Mesenchymal stem cell (in vitro differentiated cells and primary cell): ENCODE data around the gene CATSPERE.

Experiments
- DNase-seq: peaks from one replicate; pipeline ENCODE4 v3.0.0-alpha.2; 2013
- H2AFZ ChIP-seq: one replicate; pipeline ENCODE4 v1.6.1; 2013; ENCODE audit warnings: low read depth, mild to moderate bottlenecking, control low read depth, inconsistent platforms, low read length, moderate library complexity
- H2AK5ac ChIP-seq: 2 replicates; pipeline ENCODE4 v1.6.1; 2013; ENCODE audit warnings: low read length, moderate library complexity, mild to moderate bottlenecking, inconsistent platforms; ENCODE audit not compliant: severe bottlenecking
- H2BK120ac ChIP-seq: one replicate; pipeline ENCODE4 v1.6.1; 2013; ENCODE audit warnings: low read depth, mild to moderate bottlenecking, inconsistent platforms, low read length, moderate library complexity
- H2BK12ac ChIP-seq, 2 experiments: one replicate each; pipeline ENCODE4 v1.6.1; 2013; ENCODE audit warnings: inconsistent platforms in 2 of 2, low read length in 2 of 2, mild to moderate bottlenecking in 2 of 2, moderate library complexity in 2 of 2, control low read depth in 1 of 2
- H2BK15ac ChIP-seq: one replicate; pipeline ENCODE4 v1.6.1; 2013; ENCODE audit warnings: mild to moderate bottlenecking, low read depth, inconsistent platforms; ENCODE audit not compliant: poor library complexity, severe bottlenecking
- H2BK5ac ChIP-seq: 2 replicates; pipeline ENCODE4 v1.6.1; 2013; ENCODE audit warnings: low read depth, mild to moderate bottlenecking, low read length, control low read depth, inconsistent platforms; ENCODE audit not compliant: poor library complexity, severe bottlenecking
- H3K14ac ChIP-seq, 2 experiments: one replicate each; pipeline ENCODE4 v1.6.1; 2013; ENCODE audit warnings: inconsistent platforms in 2 of 2, low read length in 2 of 2, control low read depth in 1 of 2, mild to moderate bottlenecking in 1 of 2, moderate library complexity in 1 of 2
- H3K18ac ChIP-seq, 2 experiments: one replicate each; pipeline ENCODE4 v1.6.1; 2013; ENCODE audit warnings: inconsistent platforms in 2 of 2, low read length in 2 of 2, control low read depth in 1 of 2, low read depth in 1 of 2, mild to moderate bottlenecking in 1 of 2
- H3K23ac ChIP-seq, 2 experiments: one replicate each; pipeline ENCODE4 v1.6.1; 2013; ENCODE audit warnings: inconsistent platforms in 2 of 2, low read length in 2 of 2, mild to moderate bottlenecking in 2 of 2, moderate library complexity in 2 of 2, control low read depth in 1 of 2
- H3K27ac ChIP-seq: 2 replicates; pipeline ENCODE4 v1.5.1; 2013; ENCODE audit warnings: mild to moderate bottlenecking, moderate library complexity, low read length, control low read depth, inconsistent platforms; ENCODE audit not compliant: poor library complexity, severe bottlenecking
- H3K27me3 ChIP-seq, 2 experiments: 2 replicates each; pipeline versions ENCODE4 v1.6.1 to v1.7.0; 2013; ENCODE audit warnings: low read length in 2 of 2, mild to moderate bottlenecking in 2 of 2, moderate library complexity in 2 of 2, control low read depth in 1 of 2, inconsistent platforms in 1 of 2; ENCODE audit not compliant: control insufficient read depth in 1 of 2, insufficient read depth in 1 of 2
- H3K36me3 ChIP-seq, 2 experiments: 2 replicates each; pipeline versions ENCODE4 v1.6.1 to v1.7.0; 2013; ENCODE audit warnings: low read length in 2 of 2, control low read depth in 1 of 2, inconsistent platforms in 1 of 2, low read depth in 1 of 2, mild to moderate bottlenecking in 1 of 2; ENCODE audit not compliant: insufficient read depth in 2 of 2, control insufficient read depth in 1 of 2
- H3K4ac ChIP-seq, 2 experiments: one replicate each; pipeline ENCODE4 v1.6.1; 2013; ENCODE audit warnings: inconsistent platforms in 2 of 2, low read length in 2 of 2, mild to moderate bottlenecking in 2 of 2, moderate library complexity in 2 of 2, control low read depth in 1 of 2, low read depth in 1 of 2
- H3K4me1 ChIP-seq: 2 replicates; pipeline ENCODE4 v1.6.1; 2013; ENCODE audit warnings: low read depth, low read length, control low read depth; ENCODE audit not compliant: control insufficient read depth, insufficient read depth
- H3K4me2 ChIP-seq: 2 replicates; pipeline ENCODE4 v1.6.1; 2013; ENCODE audit warnings: low read length, mild to moderate bottlenecking, inconsistent platforms; ENCODE audit not compliant: poor library complexity, severe bottlenecking
- H3K4me3 ChIP-seq, 2 experiments: 2 replicates each; pipeline versions ENCODE4 v1.5.1 to v1.7.0; 2013; ENCODE audit warnings: low read length in 2 of 2, mild to moderate bottlenecking in 2 of 2, control low read depth in 1 of 2, low read depth in 1 of 2; ENCODE audit not compliant: insufficient read depth in 1 of 2
- H3K79me1 ChIP-seq: replicated peaks from 2 replicates; pipeline ENCODE4 v1.6.1; 2013; ENCODE audit warnings: mild to moderate bottlenecking, control low read depth, low read length, inconsistent platforms; ENCODE audit not compliant: poor library complexity, severe bottlenecking
- H3K9ac ChIP-seq: 2 replicates; pipeline ENCODE4 v1.7.0; 2013; ENCODE audit warnings: mild to moderate bottlenecking, low read length, moderate library complexity
- H3K9me3 ChIP-seq: 2 replicates; pipeline ENCODE4 v1.7.0; 2013; ENCODE audit warnings: mild to moderate bottlenecking, low read length; ENCODE audit not compliant: control insufficient read depth
- H4K8ac ChIP-seq: one replicate; pipeline ENCODE4 v1.6.1; 2013; ENCODE audit warnings: inconsistent platforms, mild to moderate bottlenecking, low read length, moderate library complexity
- H4K91ac ChIP-seq: one replicate; pipeline ENCODE4 v1.6.1; 2013; ENCODE audit warnings: mild to moderate bottlenecking, low read length, inconsistent platforms
- WGBS: methylation state at CpG from one replicate; pipeline ENCODE4 v1.1.7; 2013; ENCODE audit warnings: mixed read lengths; 5-methylcytosine and 5-hydroxymethylcytosine counted together

Gene CATSPERE

GRCh38 chr1:244429818-244430217 is 31.3 kb upstream of the CATSPERE start:
- Histone ChIP-seq H2BK120ac (no peak overlapping the region), H2AK5ac (no peak overlapping the region)
- no CpG with 5 or more reads among the region's 3 CpGs for WGBS

DNA sequence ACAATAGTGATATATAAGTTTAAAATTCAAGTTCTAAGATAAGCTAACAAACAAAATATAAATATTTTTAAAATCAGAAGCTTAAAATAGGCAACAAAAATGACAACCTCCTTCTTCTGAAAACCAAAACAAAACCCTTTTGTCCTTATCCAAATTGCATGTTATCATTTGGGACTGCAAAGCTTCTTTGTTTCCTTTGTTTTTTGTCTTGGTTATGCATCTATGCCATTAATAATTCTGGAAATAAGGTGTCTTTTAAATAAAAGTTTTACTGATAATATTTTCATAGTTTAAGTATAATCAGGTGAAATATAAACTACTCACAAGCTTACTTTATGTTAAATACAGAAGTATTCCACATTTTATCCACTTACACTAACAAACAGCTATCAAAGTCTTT is 29.9 kb upstream of the CATSPERE start:
- Histone ChIP-seq H3K79me1 (peaks cover 10% of the 10 kb centered on the region), H3K27me3 (no peaks in the 10 kb centered on the region), H2BK12ac (no peak overlapping the region), H2BK15ac (no peak overlapping the region), H3K4ac (no peak overlapping the region), H3K4me3 (no peak overlapping the region), H4K8ac (no peak overlapping the region), H3K23ac (no peak overlapping the region), H2AK5ac (no peak overlapping the region), H3K4me2 (no peak overlapping the region), H3K27ac (no peak overlapping the region), H3K9me3 (no peaks in the 10 kb centered on the region), H3K36me3 (peaks cover 6 to 72% of the 10 kb centered on the region in 2 experiments), H2AFZ (no peak overlapping the region), H3K18ac (no peak overlapping the region), H3K4me1 (peaks cover 3% of the 10 kb centered on the region), H4K91ac (no peak overlapping the region), H2BK120ac (no peak overlapping the region), H3K14ac (no peak overlapping the region), H2BK5ac (no peak overlapping the region), H3K9ac (no peak overlapping the region)
- DNase-seq, result no peak

More at GRCh38 chr1:244429818-244430217, 31.3 kb upstream of the CATSPERE start:
- H3K23ac ChIP-seq, result no peak overlapping the region
- no peak overlapping the region for H3K18ac ChIP-seq
- no peak for DNase-seq
- H3K4me2 ChIP-seq, result no peak overlapping the region
- H2BK5ac ChIP-seq, result no peak overlapping the region
- H3K4me3 ChIP-seq, result no peak overlapping the region
- no peak overlapping the region for H4K8ac ChIP-seq
- no peak overlapping the region for H2BK12ac ChIP-seq
- no peak overlapping the region for H4K91ac ChIP-seq
- H3K27ac ChIP-seq, result no peak overlapping the region
- peaks cover 11% of the 10 kb centered on the region for H3K79me1 ChIP-seq
- H3K9ac ChIP-seq, result no peak overlapping the region
- H3K9me3 ChIP-seq, result no peaks in the 10 kb centered on the region
- peaks cover 6 to 72% of the 10 kb centered on the region in 2 experiments for H3K36me3 ChIP-seq
- no peak overlapping the region for H3K4ac ChIP-seq
- H3K4me1 ChIP-seq, result no peaks in the 10 kb centered on the region
- H2AFZ ChIP-seq, result no peak overlapping the region
- no peaks in the 10 kb centered on the region for H3K27me3 ChIP-seq
- no peak overlapping the region for H2BK15ac ChIP-seq
- no peak overlapping the region for H3K14ac ChIP-seq

DNA sequence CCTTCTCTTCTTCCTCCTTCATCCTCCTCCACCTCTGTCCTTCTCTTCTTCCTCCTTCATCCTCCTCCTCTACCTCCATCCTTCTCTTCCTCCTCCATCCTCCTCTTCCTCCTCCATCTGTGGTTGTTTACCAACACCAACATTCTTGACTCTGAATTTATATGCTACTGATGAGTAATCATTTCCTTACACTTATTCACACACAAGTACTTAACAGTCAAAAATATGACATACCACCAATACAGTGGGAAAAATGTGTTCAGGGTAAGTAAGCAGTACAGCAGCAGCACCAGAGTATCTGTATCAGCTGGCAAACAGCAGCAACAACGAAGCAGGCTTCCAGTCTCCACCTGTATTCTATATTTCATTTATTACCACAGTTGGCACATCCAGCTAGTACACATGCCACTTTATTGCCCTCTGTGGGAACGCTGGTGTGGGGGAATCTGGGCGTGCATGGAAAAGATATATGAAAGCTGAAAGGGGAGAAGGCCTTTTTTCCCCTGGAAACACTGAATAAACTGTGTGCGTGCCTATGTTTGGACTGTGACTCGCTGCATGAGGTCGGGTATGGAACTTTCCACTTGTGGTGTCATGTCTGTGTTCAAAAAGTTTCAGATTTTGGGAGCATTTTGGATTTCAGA is 25.4 kb upstream of the CATSPERE start:
- H3K4me3 ChIP-seq, result no peak overlapping the region

DNA sequence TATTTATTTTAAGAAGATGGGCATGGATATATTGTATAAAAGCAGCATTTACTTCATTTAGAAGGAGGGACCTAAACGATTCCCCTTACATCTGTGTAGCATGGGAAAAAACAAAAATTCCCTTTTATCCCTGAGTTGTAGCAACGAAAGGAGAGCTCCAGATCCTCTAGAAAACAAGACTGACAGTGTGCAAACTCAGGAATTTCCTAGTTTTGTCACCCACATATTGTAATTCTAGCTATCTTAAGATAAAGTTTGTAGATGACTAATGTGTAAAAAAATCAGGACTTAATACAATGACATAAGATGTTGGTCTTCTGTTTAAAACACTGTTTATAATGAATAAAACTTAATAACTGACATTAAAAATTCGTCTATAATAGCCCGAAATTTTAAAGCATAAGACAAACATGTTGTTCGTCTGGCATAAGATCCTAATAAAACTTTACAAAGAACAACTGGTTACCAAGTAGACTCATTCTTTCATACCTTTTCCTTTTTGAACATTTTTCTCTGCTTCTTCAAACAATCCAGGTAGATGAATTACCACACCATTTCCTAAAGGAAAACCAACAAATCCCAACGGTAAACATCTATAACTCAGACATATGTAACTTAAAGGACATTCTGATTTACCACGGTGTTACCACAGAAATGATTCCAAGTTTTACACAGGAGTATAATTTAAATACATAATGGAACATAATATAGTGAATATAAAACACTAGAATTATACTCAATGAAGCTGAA is 24.6 kb upstream of the CATSPERE start:
- peak; percentile 87 for DNase-seq
- 71% methylated on average over 5 of the region's 7 CpGs for WGBS
- no peak overlapping the region for H2BK120ac ChIP-seq
- H2BK15ac ChIP-seq, result no peak overlapping the region
- H3K79me1 ChIP-seq, result peaks cover 16% of the 10 kb centered on the region
- H3K4ac ChIP-seq, result no peak overlapping the region
- peak overlapping the region in 1 of 2 experiments; percentile 37 for H3K4me3 ChIP-seq
- H2AFZ ChIP-seq, result no peak overlapping the region
- no peak overlapping the region for H3K14ac ChIP-seq
- peaks cover 8% of the 10 kb centered on the region for H3K4me1 ChIP-seq
- no peak overlapping the region for H3K4me2 ChIP-seq
- H2BK12ac ChIP-seq, result no peak overlapping the region
- H3K9ac ChIP-seq, result peak overlapping the region; percentile 71
- no peak overlapping the region for H4K91ac ChIP-seq
- H3K27ac ChIP-seq, result peak overlapping the region; percentile 69
- H3K23ac ChIP-seq, result no peak overlapping the region
- H3K27me3 ChIP-seq, result no peaks in the 10 kb centered on the region
- no peak overlapping the region for H3K18ac ChIP-seq
- peaks cover 6 to 46% of the 10 kb centered on the region in 2 experiments for H3K36me3 ChIP-seq
- H2AK5ac ChIP-seq, result no peak overlapping the region
- H3K9me3 ChIP-seq, result no peaks in the 10 kb centered on the region
- no peak overlapping the region for H4K8ac ChIP-seq
- H2BK5ac ChIP-seq, result no peak overlapping the region

More for the DNA sequence above, 25.4 kb upstream of the CATSPERE start:
- H2AFZ ChIP-seq, result no peak overlapping the region
- no peak overlapping the region for H2AK5ac ChIP-seq
- H3K9me3 ChIP-seq, result no peaks in the 10 kb centered on the region
- peak overlapping the region; percentile 29 for H3K4me2 ChIP-seq
- no peak overlapping the region for H2BK12ac ChIP-seq
- H3K27ac ChIP-seq, result peak overlapping the region; percentile 69
- H2BK120ac ChIP-seq, result no peak overlapping the region
- H3K27me3 ChIP-seq, result no peaks in the 10 kb centered on the region
- H3K4ac ChIP-seq, result peak overlapping the region in 1 of 2 experiments; percentile 57
- no peak overlapping the region for H4K91ac ChIP-seq
- no peak overlapping the region for H2BK5ac ChIP-seq
- H3K14ac ChIP-seq, result no peak overlapping the region
- peak overlapping the region; percentile 28 for H4K8ac ChIP-seq
- H2BK15ac ChIP-seq, result no peak overlapping the region
- 22% methylated on average over 3 of the region's 6 CpGs for WGBS
- peaks cover 6 to 53% of the 10 kb centered on the region in 2 experiments for H3K36me3 ChIP-seq
- no peak overlapping the region for H3K23ac ChIP-seq
- H3K18ac ChIP-seq, result peak overlapping the region in 1 of 2 experiments; percentile 76
- peaks cover 17% of the 10 kb centered on the region for H3K79me1 ChIP-seq
- peak; percentile 83 for DNase-seq
- peaks cover 8% of the 10 kb centered on the region for H3K4me1 ChIP-seq
- H3K9ac ChIP-seq, result peak overlapping the region; percentile 71
